ENCODE data around the gene PALB2. TPM values are rescaled to one million over a fixed set of nuclear protein-coding genes. Genes with fewer than 3 reads are reported as not detected.

The PALB2 gene
- total and polyA plus RNA-seq, 10 of the 15 experiments (the other 5 are each of a cell fraction or from before 2014, with no cell fraction given): 9.2 to 24.6 (median 17.6) TPM

GRCh38 chr16:23564575-23565363 is 76.3 kb downstream of the PALB2 start:
- no peak overlapping the region for H3K4me2 ChIP-seq (ENCODE audit: control insufficient read depth, insufficient read depth)
- H3K4me1 ChIP-seq (ENCODE audit: control insufficient read depth, insufficient read depth, low read length): peaks cover under 1% of the 10 kb centered on the region; the same call in 1 of the 2 replicates
- POLR2A ChIA-PET: interaction anchor here (0.6 kb wide), 1 partner anchor 108 kb away, joined by 4 read pairs; no protein-coding TSS in a partner anchor
- no peak for FAIRE-seq
- H4K20me1 ChIP-seq (ENCODE audit: control insufficient read depth, insufficient read depth): no peaks in the 10 kb centered on the region
- peaks cover 4 to 37% of the 10 kb centered on the region in 2 experiments for H3K36me3 ChIP-seq (ENCODE audit: control insufficient read depth in 2 of 2, insufficient read depth in 2 of 2, low read length in 1 of 2)
- no peak overlapping the region for H3K4me3 ChIP-seq
- SMC1A ChIA-PET (ENCODE audit: uncharacterized antibody, unreplicated experiment): no interaction called here
- BruUV-seq (replicated peaks): no TSS peak
- H3K27me3 ChIP-seq (replicated peaks in 1 of 2; ENCODE audit: control insufficient read depth in 2 of 2, insufficient read depth in 2 of 2, low read length in 1 of 2): no peaks in the 10 kb centered on the region
- ATAC-seq: no peak
- intact Hi-C loops (cut with micrococcal nuclease; ENCODE audit: unreplicated experiment) (no loop called here), in situ Hi-C loops (cut with MboI) (no loop called here)
- WGBS (ENCODE audit: insufficient coverage, insufficient replicate concordance, low lambda C conversion rate, missing lambda C conversion rate): 93% methylated on average over 9 of the region's 9 CpGs
- RAD21 ChIA-PET (ENCODE audit: unreplicated experiment): no interaction called here
- no peak overlapping the region for H3K9ac ChIP-seq (ENCODE audit: control insufficient read depth, insufficient read depth, low read length)
- no peak overlapping the region for H3K27ac ChIP-seq (ENCODE audit: control insufficient read depth, insufficient read depth)
- CTCF ChIA-PET: no interaction called here
- DNase-seq (ENCODE audit: low read depth, low spot score): no peak
- peaks cover 5% of the 10 kb centered on the region; the same call in 1 of the 2 replicates for H3K79me2 ChIP-seq (ENCODE audit: control insufficient read depth, insufficient read depth, low read length)
- TF ChIP-seq USF1 (IDR thresholded peaks at IDR 0.05; ENCODE audit: borderline replicate concordance, extremely low read length, insufficient read depth, low read depth, low read length): no peak
- TF ChIP-seq, protein P1, sequence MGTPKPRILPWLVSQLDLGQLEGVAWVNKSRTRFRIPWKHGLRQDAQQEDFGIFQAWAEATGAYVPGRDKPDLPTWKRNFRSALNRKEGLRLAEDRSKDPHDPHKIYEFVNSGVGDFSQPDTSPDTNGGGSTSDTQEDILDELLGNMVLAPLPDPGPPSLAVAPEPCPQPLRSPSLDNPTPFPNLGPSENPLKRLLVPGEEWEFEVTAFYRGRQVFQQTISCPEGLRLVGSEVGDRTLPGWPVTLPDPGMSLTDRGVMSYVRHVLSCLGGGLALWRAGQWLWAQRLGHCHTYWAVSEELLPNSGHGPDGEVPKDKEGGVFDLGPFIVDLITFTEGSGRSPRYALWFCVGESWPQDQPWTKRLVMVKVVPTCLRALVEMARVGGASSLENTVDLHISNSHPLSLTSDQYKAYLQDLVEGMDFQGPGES (IDR thresholded peaks at IDR 0.05): no peak
- TF ChIP-seq, protein P2, sequence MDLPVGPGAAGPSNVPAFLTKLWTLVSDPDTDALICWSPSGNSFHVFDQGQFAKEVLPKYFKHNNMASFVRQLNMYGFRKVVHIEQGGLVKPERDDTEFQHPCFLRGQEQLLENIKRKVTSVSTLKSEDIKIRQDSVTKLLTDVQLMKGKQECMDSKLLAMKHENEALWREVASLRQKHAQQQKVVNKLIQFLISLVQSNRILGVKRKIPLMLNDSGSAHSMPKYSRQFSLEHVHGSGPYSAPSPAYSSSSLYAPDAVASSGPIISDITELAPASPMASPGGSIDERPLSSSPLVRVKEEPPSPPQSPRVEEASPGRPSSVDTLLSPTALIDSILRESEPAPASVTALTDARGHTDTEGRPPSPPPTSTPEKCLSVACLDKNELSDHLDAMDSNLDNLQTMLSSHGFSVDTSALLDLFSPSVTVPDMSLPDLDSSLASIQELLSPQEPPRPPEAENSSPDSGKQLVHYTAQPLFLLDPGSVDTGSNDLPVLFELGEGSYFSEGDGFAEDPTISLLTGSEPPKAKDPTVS (IDR thresholded peaks at IDR 0.05; ENCODE audit: low read depth, low read length): no peak
- TF ChIP-seq MEF2A (IDR thresholded peaks at IDR 0.05; ENCODE audit: insufficient read depth, low read depth, low read length): no peak
- TF ChIP-seq HDAC6 (IDR thresholded peaks at IDR 0.05; ENCODE audit: unreplicated experiment): no peak
- no peak for TF ChIP-seq KDM1A (IDR thresholded peaks at IDR 0.05; ENCODE audit: borderline replicate concordance)
- TF ChIP-seq CUX1 (IDR thresholded peaks at IDR 0.05; ENCODE audit: insufficient replicate concordance, low read depth, low read length): no peak
- no peak for TF ChIP-seq ASH2L (IDR thresholded peaks at IDR 0.05; ENCODE audit: borderline replicate concordance, low read depth)
- no peak for TF ChIP-seq GABPA (IDR thresholded peaks at IDR 0.05; ENCODE audit: low read depth)
- no peak overlapping the region for H2AFZ ChIP-seq (ENCODE audit: control insufficient read depth, low read depth, low read length)
- H3K9me3 ChIP-seq (replicated peaks; ENCODE audit: control insufficient read depth, insufficient read depth, low read length): no peaks in the 10 kb centered on the region
